ENCODE results near the gene MCAT. TPM values are rescaled to one million over a fixed set of nuclear protein-coding genes. Genes with fewer than 3 reads are reported as not detected.
A peak's percentile ranks its signal among the peaks of the same experiment; 100 is the strongest.

MCAT gene
- total and polyA plus RNA-seq, 12 donors: 12.8 to 33.4 (median 15.3) TPM

DNA sequence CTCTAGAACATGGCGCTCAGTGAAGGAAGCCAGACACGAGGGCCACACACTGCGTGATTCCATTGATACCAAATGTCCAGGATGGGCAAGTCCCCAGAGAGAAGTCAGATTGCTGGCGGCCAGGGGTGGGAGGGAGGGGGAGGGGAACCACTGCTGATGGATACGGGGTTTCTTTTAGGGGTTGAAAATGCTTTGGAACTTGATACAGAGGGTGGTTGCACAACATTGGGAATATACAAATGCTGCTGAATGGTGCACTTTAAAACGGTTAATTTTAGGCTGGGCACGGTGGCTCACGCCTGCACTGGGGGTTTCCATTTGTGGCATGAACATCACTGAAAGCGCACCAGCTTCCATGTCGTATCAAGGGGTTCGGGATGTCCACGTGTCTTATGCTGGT, 13.2 kb upstream of the MCAT start:
- TF ChIP-seq, protein P1, sequence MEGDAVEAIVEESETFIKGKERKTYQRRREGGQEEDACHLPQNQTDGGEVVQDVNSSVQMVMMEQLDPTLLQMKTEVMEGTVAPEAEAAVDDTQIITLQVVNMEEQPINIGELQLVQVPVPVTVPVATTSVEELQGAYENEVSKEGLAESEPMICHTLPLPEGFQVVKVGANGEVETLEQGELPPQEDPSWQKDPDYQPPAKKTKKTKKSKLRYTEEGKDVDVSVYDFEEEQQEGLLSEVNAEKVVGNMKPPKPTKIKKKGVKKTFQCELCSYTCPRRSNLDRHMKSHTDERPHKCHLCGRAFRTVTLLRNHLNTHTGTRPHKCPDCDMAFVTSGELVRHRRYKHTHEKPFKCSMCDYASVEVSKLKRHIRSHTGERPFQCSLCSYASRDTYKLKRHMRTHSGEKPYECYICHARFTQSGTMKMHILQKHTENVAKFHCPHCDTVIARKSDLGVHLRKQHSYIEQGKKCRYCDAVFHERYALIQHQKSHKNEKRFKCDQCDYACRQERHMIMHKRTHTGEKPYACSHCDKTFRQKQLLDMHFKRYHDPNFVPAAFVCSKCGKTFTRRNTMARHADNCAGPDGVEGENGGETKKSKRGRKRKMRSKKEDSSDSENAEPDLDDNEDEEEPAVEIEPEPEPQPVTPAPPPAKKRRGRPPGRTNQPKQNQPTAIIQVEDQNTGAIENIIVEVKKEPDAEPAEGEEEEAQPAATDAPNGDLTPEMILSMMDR (IDR thresholded peaks at IDR 0.05): no peak
- Histone ChIP-seq H3K4me1 (peaks cover 4 to 60% (median 26%) of the 10 kb centered on the region in 9 donors), H3K4me3 (no peak overlapping the region), H3K27ac (no peak overlapping the region), H3K27me3 (no peaks in the 10 kb centered on the region), H3K9me3 (no peaks in the 10 kb centered on the region), H3K36me3 (peaks cover 0 to 30% (median 0%) of the 10 kb centered on the region in 9 donors)
- intact Hi-C loops (cut with DNase I): no loop called here
- DNase-seq: no peak
- no peak for ATAC-seq
- WGBS, 2 donors: 84% methylated on average over 12 of the region's 12 CpGs

DNA sequence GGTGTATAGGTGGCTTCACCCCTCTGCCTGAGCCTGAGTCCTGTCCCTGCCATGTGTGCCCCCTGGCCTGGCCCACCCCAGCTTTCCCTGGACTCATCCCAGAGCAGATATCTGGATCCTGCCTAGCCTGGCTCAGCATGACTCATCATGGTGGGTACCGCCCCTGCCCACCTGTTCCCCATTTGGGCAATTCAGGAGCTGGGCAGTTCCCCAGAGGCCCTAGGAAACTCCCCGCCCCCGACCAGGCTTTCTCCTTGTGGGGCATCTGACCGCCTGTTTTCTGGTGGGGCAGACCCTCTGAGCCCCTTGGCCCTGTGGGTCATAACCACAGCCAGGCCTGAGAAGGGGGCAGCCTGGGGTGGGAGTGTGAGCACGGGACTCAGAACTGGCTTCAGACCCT, 12.6 kb upstream of the MCAT start:
- Histone ChIP-seq H3K27me3 (no peaks in the 10 kb centered on the region), H3K4me3 (no peak overlapping the region), H3K36me3 (peaks cover 0 to 24% (median 0%) of the 10 kb centered on the region in 9 donors), H3K27ac (peak overlapping the region in 1 of 10 donors; percentile 64), H3K9me3 (no peaks in the 10 kb centered on the region), H3K4me1 (peaks cover 6 to 64% (median 29%) of the 10 kb centered on the region in 9 donors)
- no peak for DNase-seq
- 85 to 89% methylated on average over 5 of the region's 5 CpGs for WGBS, 2 donors
- no peak for ATAC-seq
- intact Hi-C loops (cut with DNase I): no loop called here
- TF ChIP-seq, protein P1 (IDR thresholded peaks at IDR 0.05): no peak

DNA sequence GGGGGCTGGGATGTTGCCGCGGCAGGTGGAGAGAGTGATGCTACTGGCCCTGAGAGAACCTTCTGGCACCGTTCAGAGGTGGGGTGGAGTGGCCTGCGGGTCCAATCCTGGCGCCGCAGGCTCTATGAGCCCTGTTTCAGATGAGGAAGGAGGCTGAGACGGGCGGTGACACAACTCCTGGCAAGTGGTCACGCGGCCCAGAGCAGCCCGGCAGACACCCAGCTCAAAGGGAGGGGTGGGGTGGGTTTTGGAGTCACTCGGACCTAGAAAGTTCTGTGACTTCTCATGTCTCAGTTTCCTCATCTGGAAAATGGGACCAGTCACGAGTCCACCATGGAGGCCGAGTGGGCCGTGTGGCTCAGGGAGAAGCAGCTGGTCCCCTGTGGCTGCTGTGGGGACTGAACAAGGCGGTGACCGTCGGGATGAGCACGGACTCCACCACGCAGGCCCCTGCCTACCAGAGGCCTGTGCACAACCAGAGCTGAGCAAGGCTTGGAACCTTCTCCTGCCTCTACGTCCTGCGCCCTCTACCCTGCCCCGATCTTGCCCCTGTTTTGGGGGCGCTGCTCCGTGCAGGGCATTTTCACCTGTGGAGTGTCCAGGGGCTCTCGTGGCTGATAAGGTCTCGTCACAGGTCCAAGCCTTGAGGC, 11.8 kb upstream of the MCAT start:
- H3K36me3 ChIP-seq: peaks cover 0 to 20% (median 0%) of the 10 kb centered on the region in 9 donors
- DNase-seq: no peak
- peak overlapping the region in 1 of 10 donors; percentile 64 for H3K27ac ChIP-seq
- TF ChIP-seq, protein P1 (IDR thresholded peaks at IDR 0.05): no peak
- intact Hi-C loops (cut with DNase I): no loop called here
- no peak for ATAC-seq
- peaks cover 7 to 69% (median 28%) of the 10 kb centered on the region in 9 donors for H3K4me1 ChIP-seq
- H3K4me3 ChIP-seq: peak overlapping the region in 1 of 10 donors; percentile 28
- H3K27me3 ChIP-seq: no peaks in the 10 kb centered on the region
- no peaks in the 10 kb centered on the region for H3K9me3 ChIP-seq
- WGBS, 2 donors: 87 to 88% methylated on average over 27 of the region's 27 CpGs

DNA sequence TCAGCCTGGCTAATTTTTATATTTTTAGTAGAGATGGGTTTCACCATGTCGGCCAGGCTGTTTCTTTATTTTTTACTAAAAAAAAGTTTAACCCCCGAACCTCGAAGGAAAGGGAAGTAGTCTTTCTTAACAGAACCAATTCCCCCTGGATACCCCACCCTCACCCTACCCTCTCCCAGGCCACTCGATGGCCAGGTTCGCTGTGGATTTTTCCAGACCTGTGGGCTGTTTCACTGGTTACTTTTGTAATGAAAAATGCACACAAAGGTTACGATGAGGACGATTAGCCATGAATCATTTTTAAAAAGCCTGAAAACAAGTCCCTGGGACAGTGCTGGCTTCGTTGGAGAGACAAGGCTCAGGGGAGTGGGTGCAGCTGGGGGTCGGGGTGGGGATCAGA, 10.7 kb upstream of the MCAT start:
- peaks cover 0 to 17% (median 0%) of the 10 kb centered on the region in 9 donors for H3K36me3 ChIP-seq
- peak overlapping the region in 1 of 10 donors; percentile 28 for H3K4me3 ChIP-seq
- peaks cover 7 to 70% (median 23%) of the 10 kb centered on the region in 9 donors for H3K4me1 ChIP-seq
- H3K27ac ChIP-seq: peak overlapping the region in 2 of 10 donors; percentile 10 to 64
- TF ChIP-seq, protein P1 (IDR thresholded peaks at IDR 0.05): no peak
- H3K27me3 ChIP-seq: no peaks in the 10 kb centered on the region
- intact Hi-C loops (cut with DNase I): no loop called here
- no peak for DNase-seq
- ATAC-seq: no peak
- H3K9me3 ChIP-seq: no peaks in the 10 kb centered on the region
- WGBS, 2 donors: 71 to 81% methylated on average over 9 of the region's 9 CpGs

All from heart right ventricle (tissue), 16 donors.